Heart left ventricle (tissue), 16 donors: ENCODE data around the gene KCNK1. TPM values are rescaled to one million over a fixed set of nuclear protein-coding genes. Genes with fewer than 3 reads are reported as not detected.
A peak's percentile ranks its signal among the peaks of the same experiment; 100 is the strongest.

Source experiments
- ATAC-seq, 4 donors: fragments of 200-7000 bp; cut with Tn5 transposase; one replicate each; pipeline ENCODE4 v1.9.1; 2020 to 2022; ENCODE audit warnings: moderate library complexity in 4 of 4, mild to moderate bottlenecking in 3 of 4, moderate number of reproducible peaks in 1 of 4
- DNase-seq, 5 donors: peaks; one replicate each; pipeline ENCODE4 v3.0.0-alpha.2; 2020
- H3K27ac ChIP-seq, 12 donors: fragments of 200-600 bp; sonication (generic) in 4 of 12; one replicate each; pipeline versions ENCODE4 v1.5.0 to v1.8.0; 2016 to 2022; ENCODE audit warnings: mild to moderate bottlenecking in 2 of 12
- H3K27me3 ChIP-seq, 9 donors: fragments of 200-600 bp; sonication (generic) in 2 of 9; one replicate each; pipeline versions ENCODE4 v1.5.1 to v1.8.0; 2016 to 2022; ENCODE audit warnings: mild to moderate bottlenecking in 3 of 9
- H3K36me3 ChIP-seq, 9 donors: fragments of 200-600 bp; sonication (generic) in 2 of 9; one replicate each; pipeline versions ENCODE4 v1.5.0 to v1.8.0; 2018 to 2022; ENCODE audit warnings: mild to moderate bottlenecking in 2 of 9
- H3K4me1 ChIP-seq, 12 donors: fragments of 200-600 bp; sonication (generic) in 4 of 12; one replicate each; pipeline versions ENCODE4 v1.5.0 to v1.8.0; 2016 to 2022; ENCODE audit warnings: mild to moderate bottlenecking in 3 of 12
- H3K4me3 ChIP-seq, 12 donors: fragments of 200-600 bp; sonication (generic) in 4 of 12; one replicate each; pipeline versions ENCODE4 v1.5.0 to v1.8.0; 2017 to 2022; ENCODE audit warnings: mild to moderate bottlenecking in 9 of 12, moderate library complexity in 4 of 12
- H3K9me3 ChIP-seq, 12 donors: fragments of 200-600 bp; sonication (generic) in 4 of 12; one replicate each; pipeline versions ENCODE4 v1.5.0 to v1.8.0; 2016 to 2022; ENCODE audit warnings: mild to moderate bottlenecking in 1 of 12
- CTCF ChIP-seq, 12 donors: fragments of 200-600 bp; sonication (generic) in 4 of 12; IDR thresholded peaks; one replicate each; pipeline versions ENCODE4 v1.5.0 to v1.8.0; 2018 to 2022; ENCODE audit warnings: antibody characterized with exemption in 12 of 12, mild to moderate bottlenecking in 5 of 12
- POLR2A ChIP-seq, 2 donors: fragments of 450-650 bp; IDR thresholded peaks; one replicate each; pipeline ENCODE4 v1.6.1; 2017; ENCODE audit warnings: antibody characterized with exemption in 2 of 2, mild to moderate bottlenecking in 2 of 2, moderate library complexity in 2 of 2
- WGBS, 4 donors: extraction: QIAGEN DNeasy Blood & Tissue Kit in 2 of 4; methylation state at CpG; one replicate each; pipeline versions ENCODE4 v1.1.5 to v1.1.7; 2013 to 2018; 5-methylcytosine and 5-hydroxymethylcytosine counted together
- intact Hi-C, 10 donors: fragments of 100-400 bp; cut with DNase I; formaldehyde crosslinking; loops; one replicate each; pipeline versions ENCODE4 v1.11.1 to v1.14.2; 2022
- polyA plus RNA-seq, 2 donors: library from polyadenylated mRNA; stranded (reverse); fragments of 200-250 nt; gene quantifications; one replicate each; pipeline ENCODE4 v1.2.3, GENCODE V29; 2013
- total RNA-seq, 9 donors: library from RNA; depleted of rRNA in 2 of 9; stranded (reverse); fragments of >200 nt in 2 of 9; fragmentation: NEBNext Ultra II Directional in 3 of 9; extraction: Animal tissue kit (Norgen Biotek cat#: 25700) in 3 of 9; gene quantifications; one replicate each; pipeline versions ENCODE4 v1.1.0 to v1.2.4, GENCODE V29; 2016 to 2023
- donor health status: ischemic (EF 13 %, LVEDD 7.1; RV severe dilation, severe dysfunction).
- donor health status: healthy with polysubstance abuse.
- donor health status: DM: no; HTN: yes; CAD: no.
- donor health status: DM: no; HTN: no; CAD: no.
- donor health status: ischemic (EF 25% LVEDD 6.9; RV normal size, moderate dysfunction).
- donor health status: ischemic (EF 25% LVEDD 5.7; RV mildly dilated, moderate dysfunction).
- donor health status: healthy.
- donor health status: DM: yes; HTN: yes; CAD: no.
- donor health status: ischemic (EF 35%, LVEDD 5.7; RV mildly dilated, moderate dysfunction).
- donor health status: nonischemic (EF 11% LVEDD 7.7; RV severe dilation, severe dysfunction).
- donor health status: DM: yes; HTN: yes; CAD: no.
- donor health status: PGD.
- donor health status: ischemic (EF 29% LVEDD 5.4; RV normal size, mild dysfunction).
- donor health status: nonischemic (EF 23%, LVEDD 6.1; RV moderate dilation, normal function).

The KCNK1 gene
- total and polyA plus RNA-seq, 11 donors: 5.9 to 28.3 (median 10.5) TPM

- 84 to 89% (median 87%) methylated on average over 3 of the region's 3 CpGs for WGBS, 4 donors
- H3K4me1 ChIP-seq: peaks cover 0 to 13% (median 4%) of the 10 kb centered on the region in 12 donors
- intact Hi-C loops: no loop called here
Measured at GRCh38 chr1:233704898-233705723, 91.2 kb downstream of the KCNK1 start.

DNA sequence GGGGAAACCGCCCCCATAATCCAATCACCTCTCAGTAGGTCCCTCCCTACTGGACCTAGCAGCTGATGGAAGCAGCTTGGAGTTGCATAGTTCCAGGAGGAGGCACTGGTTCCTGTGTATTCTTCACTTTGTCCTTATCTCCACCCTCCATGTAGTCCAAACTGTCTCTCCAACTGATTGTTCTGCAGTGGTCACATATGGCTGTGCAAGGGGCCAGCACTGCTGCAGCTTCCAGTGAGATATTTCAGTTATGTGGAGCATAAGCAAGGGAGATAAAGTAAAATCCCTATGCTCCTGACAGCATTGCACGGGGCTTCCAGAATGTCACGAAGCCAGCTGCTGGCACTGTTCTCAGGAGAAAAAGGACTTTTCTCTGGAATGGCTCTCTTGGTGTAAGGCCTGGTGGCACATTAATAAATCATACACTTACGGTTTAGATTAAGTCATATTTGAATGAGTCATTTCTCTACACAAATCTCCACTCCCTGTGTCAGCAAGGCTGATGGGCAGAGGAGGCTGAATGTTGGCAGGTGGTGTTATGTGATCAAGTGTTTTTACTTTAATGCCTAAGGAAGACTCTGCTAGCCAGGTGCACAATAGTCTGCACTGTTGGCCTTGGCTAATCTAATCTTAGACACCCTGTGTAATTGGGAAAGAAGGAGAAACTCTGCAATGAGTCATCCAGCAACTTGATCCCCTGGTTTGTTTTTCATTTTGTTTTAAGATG, 93.4 kb downstream of the KCNK1 start:
- TF ChIP-seq CTCF (IDR thresholded peaks at IDR 0.05): no peak
- TF ChIP-seq POLR2A (IDR thresholded peaks at IDR 0.05): no peak
- Histone ChIP-seq H3K4me3 (no peak overlapping the region), H3K36me3 (no peaks in the 10 kb centered on the region), H3K9me3 (peaks cover 0 to 4% (median 0%) of the 10 kb centered on the region in 12 donors), H3K27me3 (no peaks in the 10 kb centered on the region), H3K4me1 (peaks cover 0 to 12% (median 4%) of the 10 kb centered on the region in 12 donors), H3K27ac (peak overlapping the region in 1 of 12 donors; percentile 12)
- intact Hi-C loops: no loop called here
- no peak for DNase-seq
- WGBS, 4 donors: 18 to 56% (median 46%) methylated on average over 4 of the region's 4 CpGs
- peak in 3 of 4 donors; percentile 54 to 70 (median 66) for ATAC-seq

More at GRCh38 chr1:233704898-233705723, 91.2 kb downstream of the KCNK1 start:
- H3K4me3 ChIP-seq: no peak overlapping the region
- no peaks in the 10 kb centered on the region for H3K9me3 ChIP-seq
- DNase-seq: no peak
- TF ChIP-seq CTCF (IDR thresholded peaks at IDR 0.05) (no peak), POLR2A (IDR thresholded peaks at IDR 0.05) (no peak)
- no peaks in the 10 kb centered on the region for H3K27me3 ChIP-seq
- no peaks in the 10 kb centered on the region for H3K36me3 ChIP-seq
- H3K27ac ChIP-seq: no peak overlapping the region
- ATAC-seq: no peak

DNA sequence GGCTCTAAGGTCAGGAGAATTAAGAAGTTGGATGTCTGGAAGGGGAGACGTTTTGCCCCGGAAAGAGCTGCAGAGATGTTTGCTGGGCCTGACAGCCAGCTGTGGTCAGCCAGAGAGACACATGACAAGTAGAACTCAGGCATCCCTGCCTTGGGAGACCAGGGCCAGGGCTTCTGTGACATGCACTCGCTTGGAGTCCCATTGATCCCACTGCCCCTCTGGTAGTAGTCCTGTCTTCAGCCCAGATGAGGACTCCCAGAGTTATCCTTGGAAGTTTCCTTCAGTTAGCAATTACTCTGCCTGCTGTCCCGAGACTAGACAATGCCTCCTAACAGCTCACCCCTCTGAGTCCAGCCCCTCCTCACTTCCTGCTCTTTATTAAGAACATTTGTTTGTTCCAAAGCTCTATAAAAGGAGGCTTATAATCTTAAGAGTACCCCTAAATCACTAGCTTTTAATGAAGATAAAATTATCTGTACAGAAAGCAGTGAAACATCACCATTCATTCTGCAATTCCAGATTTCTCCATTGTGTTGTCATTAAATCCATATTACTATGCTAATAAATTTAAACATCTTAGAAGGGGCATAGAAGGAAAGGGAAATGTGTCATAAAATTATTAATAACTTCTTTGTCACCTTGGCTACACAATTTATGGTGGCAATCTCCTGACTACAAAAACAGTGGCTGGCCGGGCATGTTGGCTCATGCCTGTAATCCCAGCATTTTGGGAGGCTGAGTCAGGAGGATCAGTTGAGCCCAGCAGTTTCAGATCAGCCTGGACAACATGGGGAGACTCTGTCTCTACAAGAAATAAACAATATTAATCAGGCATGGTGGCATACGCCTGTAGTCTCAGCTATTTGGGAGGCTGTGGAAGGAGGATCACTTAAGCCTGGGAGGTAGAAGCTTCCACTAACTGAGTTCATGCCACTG, 94.2 kb downstream of the KCNK1 start:
- intact Hi-C loops: no loop called here
- peak in 1 of 5 donors; percentile 44 for DNase-seq
- no peaks in the 10 kb centered on the region for H3K36me3 ChIP-seq
- H3K27ac ChIP-seq: no peak overlapping the region
- TF ChIP-seq CTCF (IDR thresholded peaks at IDR 0.05) (no peak), POLR2A (IDR thresholded peaks at IDR 0.05) (no peak)
- peaks cover 0 to 12% (median 4%) of the 10 kb centered on the region in 12 donors for H3K4me1 ChIP-seq
- 51 to 63% (median 58%) methylated on average over 6 of the region's 6 CpGs for WGBS, 4 donors
- ATAC-seq: peak in 3 of 4 donors; percentile 24 to 33 (median 30)
- peaks cover 0 to 4% (median 0%) of the 10 kb centered on the region in 12 donors for H3K9me3 ChIP-seq
- no peak overlapping the region for H3K4me3 ChIP-seq
- H3K27me3 ChIP-seq: no peaks in the 10 kb centered on the region
